Measurements from ENCODE around the gene NLRC5.
"Not testable (repeated sequence)": the region's sequence is repeated elsewhere in the genome, so short reads cannot be mapped to it uniquely, and the experiment has no call there.

NLRC5 gene

GRCh38 chr16:57102888-57103851, 113.8 kb downstream of the NLRC5 start:
- DNase-seq (ENCODE audit: insufficient read length, low spot score) (no peak), FAIRE-seq (no peak)
- no peak for TF ChIP-seq POU2F2 (IDR thresholded peaks at IDR 0.05; ENCODE audit: low read depth, low read length)
- TF ChIP-seq PAX5 (IDR thresholded peaks at IDR 0.05; ENCODE audit: insufficient read depth, low read length, severe bottlenecking) = no peak
- no peak for TF ChIP-seq POLR2AphosphoS5 (IDR thresholded peaks at IDR 0.05; ENCODE audit: low read depth, low read length)
- TF ChIP-seq TAF1 (IDR thresholded peaks at IDR 0.05; ENCODE audit: low read depth, low read length) = no peak
- TF ChIP-seq SPI1 (IDR thresholded peaks at IDR 0.05; ENCODE audit: low read depth, low read length) = no peak
- TF ChIP-seq POLR2A (IDR thresholded peaks at IDR 0.05; ENCODE audit: low read depth, low read length) = no peak

GRCh38 chr16:57104706-57105105, 115.3 kb downstream of the NLRC5 start:
- no peak for DNase-seq (ENCODE audit: insufficient read length, low spot score)
- FAIRE-seq = no peak
- TF ChIP-seq POLR2A (IDR thresholded peaks at IDR 0.05; ENCODE audit: low read depth, low read length) (no peak), PAX5 (IDR thresholded peaks at IDR 0.05; ENCODE audit: insufficient read depth, low read length, severe bottlenecking) (no peak), TAF1 (IDR thresholded peaks at IDR 0.05; ENCODE audit: low read depth, low read length) (no peak), POU2F2 (IDR thresholded peaks at IDR 0.05; ENCODE audit: low read depth, low read length) (no peak), POLR2AphosphoS5 (IDR thresholded peaks at IDR 0.05; ENCODE audit: low read depth, low read length) (no peak), SPI1 (IDR thresholded peaks at IDR 0.05; ENCODE audit: low read depth, low read length) (no peak)

GRCh38 chr16:57105184-57105583, 115.8 kb downstream of the NLRC5 start:
- DNase-seq (ENCODE audit: insufficient read length, low spot score) (no peak), FAIRE-seq (no peak)
- TF ChIP-seq PAX5 (IDR thresholded peaks at IDR 0.05; ENCODE audit: insufficient read depth, low read length, severe bottlenecking) = no peak
- TF ChIP-seq SPI1 (IDR thresholded peaks at IDR 0.05; ENCODE audit: low read depth, low read length) = no peak
- TF ChIP-seq TAF1 (IDR thresholded peaks at IDR 0.05; ENCODE audit: low read depth, low read length) = no peak
- no peak for TF ChIP-seq POLR2AphosphoS5 (IDR thresholded peaks at IDR 0.05; ENCODE audit: low read depth, low read length)
- no peak for TF ChIP-seq POLR2A (IDR thresholded peaks at IDR 0.05; ENCODE audit: low read depth, low read length)
- TF ChIP-seq POU2F2 (IDR thresholded peaks at IDR 0.05; ENCODE audit: low read depth, low read length) = no peak

- DNase-seq (ENCODE audit: insufficient read length, low spot score) (no peak), FAIRE-seq (no peak)
- TF ChIP-seq SPI1 (IDR thresholded peaks at IDR 0.05; ENCODE audit: low read depth, low read length) (no peak), POLR2AphosphoS5 (IDR thresholded peaks at IDR 0.05; ENCODE audit: low read depth, low read length) (no peak), PAX5 (IDR thresholded peaks at IDR 0.05; ENCODE audit: insufficient read depth, low read length, severe bottlenecking) (no peak), POLR2A (IDR thresholded peaks at IDR 0.05; ENCODE audit: low read depth, low read length) (no peak), TAF1 (IDR thresholded peaks at IDR 0.05; ENCODE audit: low read depth, low read length) (no peak), POU2F2 (IDR thresholded peaks at IDR 0.05; ENCODE audit: low read depth, low read length) (no peak)
Measured at GRCh38 chr16:57106767-57107166, 117.4 kb downstream of the NLRC5 start.

- no peak for TF ChIP-seq TAF1 (IDR thresholded peaks at IDR 0.05; ENCODE audit: low read depth, low read length)
- TF ChIP-seq SPI1 (IDR thresholded peaks at IDR 0.05; ENCODE audit: low read depth, low read length) = no peak
- no peak for TF ChIP-seq PAX5 (IDR thresholded peaks at IDR 0.05; ENCODE audit: insufficient read depth, low read length, severe bottlenecking)
- no peak for TF ChIP-seq POU2F2 (IDR thresholded peaks at IDR 0.05; ENCODE audit: low read depth, low read length)
- no peak for TF ChIP-seq POLR2AphosphoS5 (IDR thresholded peaks at IDR 0.05; ENCODE audit: low read depth, low read length)
- TF ChIP-seq POLR2A (IDR thresholded peaks at IDR 0.05; ENCODE audit: low read depth, low read length) = no peak
- no peak for DNase-seq (ENCODE audit: insufficient read length, low spot score)
- no peak for FAIRE-seq
Measured at GRCh38 chr16:57107321-57107922, 118.1 kb downstream of the NLRC5 start.

GRCh38 chr16:57108432-57108831, 119.1 kb downstream of the NLRC5 start:
- DNase-seq (ENCODE audit: insufficient read length, low spot score) (no peak), FAIRE-seq (peak; percentile 41)
- TF ChIP-seq POU2F2 (IDR thresholded peaks at IDR 0.05; ENCODE audit: low read depth, low read length) = no peak
- no peak for TF ChIP-seq PAX5 (IDR thresholded peaks at IDR 0.05; ENCODE audit: insufficient read depth, low read length, severe bottlenecking)
- no peak for TF ChIP-seq TAF1 (IDR thresholded peaks at IDR 0.05; ENCODE audit: low read depth, low read length)
- TF ChIP-seq POLR2AphosphoS5 (IDR thresholded peaks at IDR 0.05; ENCODE audit: low read depth, low read length) = no peak
- TF ChIP-seq POLR2A (IDR thresholded peaks at IDR 0.05; ENCODE audit: low read depth, low read length) = no peak
- TF ChIP-seq SPI1 (IDR thresholded peaks at IDR 0.05; ENCODE audit: low read depth, low read length) = no peak

GRCh38 chr16:57109259-57110105, 120.1 kb downstream of the NLRC5 start:
- not testable (repeated sequence) for FAIRE-seq; DNase-seq (ENCODE audit: insufficient read length, low spot score)

GRCh38 chr16:57110937-57111336, 121.6 kb downstream of the NLRC5 start:
- TF ChIP-seq POLR2AphosphoS5 (IDR thresholded peaks at IDR 0.05; ENCODE audit: low read depth, low read length) (no peak), TAF1 (IDR thresholded peaks at IDR 0.05; ENCODE audit: low read depth, low read length) (no peak), POLR2A (IDR thresholded peaks at IDR 0.05; ENCODE audit: low read depth, low read length) (no peak), POU2F2 (IDR thresholded peaks at IDR 0.05; ENCODE audit: low read depth, low read length) (no peak), SPI1 (IDR thresholded peaks at IDR 0.05; ENCODE audit: low read depth, low read length) (no peak), PAX5 (IDR thresholded peaks at IDR 0.05; ENCODE audit: insufficient read depth, low read length, severe bottlenecking) (no peak)
- no peak for FAIRE-seq

GRCh38 chr16:57111420-57111819, 122.1 kb downstream of the NLRC5 start:
- TF ChIP-seq POLR2AphosphoS5 (IDR thresholded peaks at IDR 0.05; ENCODE audit: low read depth, low read length) (no peak), POU2F2 (IDR thresholded peaks at IDR 0.05; ENCODE audit: low read depth, low read length) (no peak)
- FAIRE-seq (no peak), DNase-seq (ENCODE audit: insufficient read length, low spot score) (no peak)

More at GRCh38 chr16:57110937-57111336, 121.6 kb downstream of the NLRC5 start:
- DNase-seq (ENCODE audit: insufficient read length, low spot score) = no peak
